Activated T-cell treated with anti-CD3 and anti-CD28 coated beads for 4 hours (primary cell): ENCODE results near the gene HLA-A.

Source experiments
- DNase-seq: peaks from one replicate; pipeline ENCODE4 v3.0.0-alpha.2; 2020

Gene HLA-A

GRCh38 chr6:29992807-29993206 lies 50.5 kb downstream of the HLA-A start:
- DNase-seq, result no peak

DNA sequence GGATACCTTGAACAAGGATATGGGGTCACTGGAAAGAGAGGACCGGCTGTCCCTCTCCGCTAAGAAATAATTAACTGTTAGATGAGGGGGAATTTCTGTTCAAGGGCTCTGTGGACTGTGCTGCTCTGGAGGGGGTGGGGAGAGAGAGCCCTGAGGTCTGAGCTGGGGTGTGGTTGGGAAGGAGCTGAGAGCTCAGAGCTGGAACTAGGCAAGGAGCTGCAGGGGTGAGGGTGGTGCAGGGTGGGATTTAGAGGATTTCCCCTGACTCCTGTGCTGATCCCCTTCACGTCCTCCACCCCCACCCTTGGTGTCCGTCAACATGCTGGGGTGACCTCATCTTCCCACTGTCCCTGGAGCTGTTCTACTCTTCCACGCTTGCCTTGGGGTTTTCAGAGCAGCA lies 52.5 kb downstream of the HLA-A start:
- DNase-seq, result no peak

DNA sequence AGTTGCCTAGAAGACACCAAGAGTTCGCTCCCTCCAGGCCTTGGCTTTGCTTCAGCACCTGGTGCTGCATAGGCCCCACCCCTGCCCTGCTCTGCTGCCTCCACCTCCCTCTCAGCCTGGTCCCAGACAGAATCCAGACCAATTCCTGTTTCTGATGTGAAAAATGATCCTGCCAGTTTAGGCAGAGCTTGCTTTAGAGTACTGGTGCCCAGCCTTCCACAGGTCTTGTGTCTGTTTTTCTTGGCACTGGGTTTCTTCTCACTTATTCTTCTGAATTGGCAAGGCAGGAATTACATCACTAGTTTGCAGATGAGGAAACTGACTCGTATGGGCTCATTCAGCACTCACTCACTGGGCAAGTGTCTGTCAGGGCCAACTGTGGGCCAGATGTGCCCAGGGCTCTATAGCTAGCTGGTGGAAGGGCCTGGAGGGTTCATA lies 53.0 kb downstream of the HLA-A start:
- DNase-seq, result no peak
